Measurements from ENCODE around the gene CITED1.
A peak's percentile ranks its signal among the peaks of the same experiment; 100 is the strongest.

Gene CITED1

DNA sequence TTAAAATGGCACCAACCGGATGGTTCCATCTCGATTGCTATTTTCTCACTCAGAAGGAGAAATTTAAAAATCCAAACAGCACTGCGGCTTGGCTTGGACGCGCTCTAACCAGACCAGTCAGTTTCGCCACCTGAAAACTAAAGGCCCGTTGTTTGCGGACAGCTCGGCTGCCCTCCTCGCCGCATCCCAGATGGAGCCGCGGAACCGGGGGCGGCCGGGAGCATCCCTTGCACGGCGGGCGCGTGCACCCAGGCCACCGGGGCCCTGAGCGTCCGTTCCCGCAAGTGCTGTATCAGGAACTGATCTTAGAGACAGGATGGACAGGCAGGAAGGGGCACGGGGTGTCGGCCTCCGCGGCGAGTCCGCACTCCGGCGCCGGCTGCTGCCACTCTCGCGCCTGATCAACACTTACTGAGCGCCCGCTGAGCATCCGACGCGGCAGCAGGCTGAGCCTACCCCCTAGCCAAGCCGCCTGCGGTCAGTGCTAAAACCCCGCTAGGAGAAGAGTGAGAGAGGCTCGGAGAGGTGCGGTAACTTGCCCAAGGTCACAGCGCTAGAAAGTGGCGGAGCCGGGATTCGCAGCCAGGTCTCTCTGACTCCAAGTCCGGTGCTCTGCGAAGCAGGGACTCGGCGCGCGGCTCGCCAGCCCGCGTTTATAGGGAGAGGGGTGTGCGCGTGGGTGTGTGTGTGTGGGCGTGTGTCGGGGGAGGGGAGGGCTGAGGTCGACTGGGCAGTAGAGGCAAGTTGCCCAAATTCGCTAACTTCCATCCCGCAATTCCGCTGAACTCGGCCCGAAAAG lies at the start of gene CITED1:
CITED1 (minus strand) TSS at position 629 of the 799 bp plus-strand sequence. CDS start 3,045 bp downstream, outside the sequence.
- DNase-seq (ENCODE audit: insufficient read length, low spot score) (no peak), FAIRE-seq (no peak)
- TF ChIP-seq CTCF (IDR thresholded peaks at IDR 0.05; ENCODE audit: insufficient read depth, missing control alignments), result no peak

- no peak for TF ChIP-seq CTCF (IDR thresholded peaks at IDR 0.05; ENCODE audit: insufficient read depth, missing control alignments)
- FAIRE-seq (peak; percentile 21), DNase-seq (ENCODE audit: insufficient read length, low spot score) (no peak)
Observed at GRCh38 chrX:72352786-72353185, 47.1 kb upstream of the CITED1 start.

GRCh38 chrX:72351606-72352334 lies 46.1 kb upstream of the CITED1 start:
- no peak for DNase-seq (ENCODE audit: insufficient read length, low spot score)
- TF ChIP-seq CTCF (IDR thresholded peaks at IDR 0.05; ENCODE audit: insufficient read depth, missing control alignments), result no peak
- FAIRE-seq, result no peak

- no peak for TF ChIP-seq CTCF (IDR thresholded peaks at IDR 0.05; ENCODE audit: insufficient read depth, missing control alignments)
- DNase-seq (ENCODE audit: insufficient read length, low spot score) (no peak), FAIRE-seq (no peak)
Observed at GRCh38 chrX:72349190-72349589, 43.5 kb upstream of the CITED1 start.

DNA sequence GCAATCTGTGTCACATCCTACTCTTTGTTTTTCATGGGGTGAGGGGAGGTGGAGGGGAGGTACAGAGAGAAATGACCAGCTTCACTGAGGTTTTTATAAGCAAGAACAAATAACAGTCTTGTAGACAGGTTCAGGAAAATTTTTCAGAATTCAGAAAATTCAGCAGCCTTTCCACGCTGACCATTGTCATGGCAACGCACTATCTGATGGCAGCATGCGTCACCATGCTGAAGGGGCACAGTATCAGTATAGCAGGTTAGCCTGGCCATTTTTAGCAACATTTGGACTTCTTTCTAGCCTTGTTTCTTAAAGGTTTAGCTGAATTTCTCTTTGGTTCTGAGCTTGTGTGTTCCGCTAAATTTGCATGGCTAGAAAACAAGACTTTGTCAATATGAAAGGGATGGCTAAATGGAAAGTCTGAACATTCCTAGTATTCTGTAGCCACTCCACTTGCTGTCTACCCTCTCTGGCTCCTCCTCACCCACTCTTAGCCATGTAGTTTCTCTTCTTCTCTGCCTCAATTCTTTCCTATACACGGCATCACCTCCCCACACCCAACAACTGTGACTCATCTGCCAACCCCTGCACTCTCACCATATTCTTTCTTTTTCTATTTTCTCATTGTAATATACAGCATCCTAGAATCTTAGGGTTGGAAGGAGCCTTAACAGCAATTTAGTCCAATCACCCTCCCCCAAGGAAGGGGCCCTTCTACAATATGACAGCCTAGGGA lies 42.7 kb upstream of the CITED1 start:
- no peak for FAIRE-seq

DNA sequence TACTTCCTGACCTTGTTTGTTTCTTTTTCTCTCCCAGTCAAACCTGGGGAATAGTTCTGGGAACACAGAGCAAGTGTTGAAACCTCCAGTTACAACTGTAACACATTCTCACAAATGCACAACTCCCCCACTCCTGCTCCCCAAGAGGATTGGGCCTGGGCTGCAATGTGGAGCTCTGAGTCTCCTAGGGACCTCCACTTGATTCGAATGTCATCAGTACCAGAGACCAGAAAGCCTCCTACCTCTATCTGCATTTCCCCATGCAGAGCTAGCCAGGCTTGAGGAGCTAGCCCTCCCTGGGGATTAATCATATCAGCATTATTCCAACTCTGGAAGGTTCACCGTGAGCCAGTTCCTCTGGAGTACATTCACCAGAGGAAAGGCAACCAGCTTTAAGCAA lies 41.7 kb upstream of the CITED1 start:
- no peak for TF ChIP-seq CTCF (IDR thresholded peaks at IDR 0.05; ENCODE audit: insufficient read depth, missing control alignments)
- FAIRE-seq (no peak), DNase-seq (ENCODE audit: insufficient read length, low spot score) (no peak)

More for the DNA sequence above, 42.7 kb upstream of the CITED1 start:
- TF ChIP-seq CTCF (IDR thresholded peaks at IDR 0.05; ENCODE audit: insufficient read depth, missing control alignments), result no peak
- no peak for DNase-seq (ENCODE audit: insufficient read length, low spot score)
